ENCODE data around the gene SMTNL2. TPM values are rescaled to one million over a fixed set of nuclear protein-coding genes. Genes with fewer than 3 reads are reported as not detected.

The SMTNL2 gene
- polyA plus RNA-seq, 1 of the 3 experiments (the other 2 are of a cell fraction): not detected

- peaks cover 18% of the 10 kb centered on the region for H3K79me2 ChIP-seq (ENCODE audit: insufficient read depth)
- TF ChIP-seq GATA2 (CRISPR knock-in tag; IDR thresholded peaks at IDR 0.05): no peak
- TF ChIP-seq FOXJ3 (CRISPR knock-in tag; IDR thresholded peaks at IDR 0.05): no peak
- TF ChIP-seq YY1 (IDR thresholded peaks at IDR 0.05; ENCODE audit: low read depth): no peak
- peak; percentile 6; the same call in 1 of the 2 replicates for TF ChIP-seq NFIC (IDR thresholded peaks at IDR 0.05; ENCODE audit: borderline replicate concordance)
- TF ChIP-seq CHD2 (IDR thresholded peaks at IDR 0.05; ENCODE audit: low read length, partially characterized antibody): no peak
- no peaks in the 10 kb centered on the region for H3K9me2 ChIP-seq
- H3K4me1 ChIP-seq (ENCODE audit: control insufficient read depth in 1 of 2, insufficient read depth in 2 of 2, low read depth in 1 of 2, low read length in 1 of 2): peaks cover 4 to 5% of the 10 kb centered on the region in 2 experiments; a peak in 1 of 4 replicates
- no peak overlapping the region for H3K27ac ChIP-seq (ENCODE audit: low read depth in 2 of 2, low read length in 1 of 2)
- no peaks in the 10 kb centered on the region for H3K9me3 ChIP-seq
- H3K36me3 ChIP-seq (replicated peaks in 1 of 2; ENCODE audit: control insufficient read depth in 1 of 2, insufficient read depth in 2 of 2, low read length in 1 of 2): peaks cover 26 to 81% of the 10 kb centered on the region in 2 experiments
- CTCF ChIA-PET: interaction anchor here (1.0 to 3.5 kb wide), 4 partner anchors 8 to 19 kb away, joined by 3 to 11 read pairs (median 4); no protein-coding TSS in a partner anchor
- POLR2A ChIA-PET: interaction anchor here (0.8 to 1.5 kb wide), 2 partner anchors 11 to 15 kb away, joined by 3 to 5 read pairs; no protein-coding TSS in a partner anchor
- 87% methylated on average over 18 of the region's 24 CpGs for WGBS (ENCODE audit: low lambda C conversion rate)
- no peak overlapping the region for H2AFZ ChIP-seq (ENCODE audit: low read depth)
- no peak for DNase-seq
- no peak overlapping the region for H3K9ac ChIP-seq
- no peak overlapping the region for H3K4me2 ChIP-seq
- H3K27me3 ChIP-seq (ENCODE audit: insufficient read depth): no peaks in the 10 kb centered on the region
- H3K4me3 ChIP-seq (ENCODE audit: low read depth in 2 of 2, low read length in 1 of 2): no peak overlapping the region
- peaks cover under 1% of the 10 kb centered on the region for H3F3A ChIP-seq (replicated peaks; ENCODE audit: insufficient read depth)
- no peaks in the 10 kb centered on the region for H4K20me1 ChIP-seq (ENCODE audit: insufficient read depth)
These were observed 35.4 kb upstream of the SMTNL2 start for GRCh38 chr17:4548721-4549531.

GRCh38 chr17:4549781-4550533, 34.4 kb upstream of the SMTNL2 start:
- peaks cover 3% of the 10 kb centered on the region for H3F3A ChIP-seq (replicated peaks; ENCODE audit: insufficient read depth)
- H2AFZ ChIP-seq (ENCODE audit: low read depth): no peak overlapping the region
- peaks cover 26 to 76% of the 10 kb centered on the region in 2 experiments for H3K36me3 ChIP-seq (replicated peaks in 1 of 2; ENCODE audit: control insufficient read depth in 1 of 2, insufficient read depth in 2 of 2, low read length in 1 of 2)
- H3K9me2 ChIP-seq: no peaks in the 10 kb centered on the region
- H3K79me2 ChIP-seq (ENCODE audit: insufficient read depth): peaks cover 29% of the 10 kb centered on the region
- no peak overlapping the region for H3K4me2 ChIP-seq
- no peaks in the 10 kb centered on the region for H4K20me1 ChIP-seq (ENCODE audit: insufficient read depth)
- ChIA-PET POLR2A (interaction anchor here (0.8 kb wide), 1 partner anchor 16 kb away, joined by 3 read pairs; no protein-coding TSS in a partner anchor), CTCF (interaction anchor here (0.8 to 3.5 kb wide), 6 partner anchors 9 to 128 kb away, joined by 3 to 11 read pairs (median 4); no protein-coding TSS in a partner anchor)
- DNase-seq: no peak
- no peak overlapping the region for H3K27ac ChIP-seq (ENCODE audit: low read depth in 2 of 2, low read length in 1 of 2)
- TF ChIP-seq SMC3 (IDR thresholded peaks at IDR 0.05; ENCODE audit: low read depth, low read length) (no peak), ELF1 (IDR thresholded peaks at IDR 0.05) (no peak), MEF2A (IDR thresholded peaks at IDR 0.05; ENCODE audit: borderline replicate concordance, low read depth) (no peak), FOSL2 (IDR thresholded peaks at IDR 0.05; ENCODE audit: borderline replicate concordance, low read depth) (no peak), EZH2phosphoT487 (IDR thresholded peaks at IDR 0.05; ENCODE audit: borderline replicate concordance, low read depth) (no peak), USF2 (IDR thresholded peaks at IDR 0.05; ENCODE audit: borderline replicate concordance, low read depth, low read length) (no peak), TEAD4 (IDR thresholded peaks at IDR 0.05; ENCODE audit: borderline replicate concordance, insufficient read depth) (no peak), SIN3A (IDR thresholded peaks at IDR 0.05; ENCODE audit: borderline replicate concordance, low read depth, low read length) (no peak), NFIC (IDR thresholded peaks at IDR 0.05; ENCODE audit: borderline replicate concordance) (no peak), RFX5 (IDR thresholded peaks at IDR 0.05; ENCODE audit: low read length) (no peak), POLR2AphosphoS5 (IDR thresholded peaks at IDR 0.05; ENCODE audit: low read depth, low read length) (no peak), RCOR1 (IDR thresholded peaks at IDR 0.05; ENCODE audit: low read length) (no peak), CHD2 (IDR thresholded peaks at IDR 0.05; ENCODE audit: low read length, partially characterized antibody) (no peak), EP300 (IDR thresholded peaks at IDR 0.05; ENCODE audit: borderline replicate concordance in 1 of 2, low read depth in 1 of 2, low read length in 1 of 2) (no peak), GABPA (IDR thresholded peaks at IDR 0.05; ENCODE audit: low read depth) (no peak), PBX3 (IDR thresholded peaks at IDR 0.05) (no peak), RAD21 (IDR thresholded peaks at IDR 0.05; ENCODE audit: low read length) (no peak), MAX (IDR thresholded peaks at IDR 0.05; ENCODE audit: low read depth) (no peak)
- H3K4me3 ChIP-seq (ENCODE audit: low read depth in 2 of 2, low read length in 1 of 2): no peak overlapping the region
- H3K4me1 ChIP-seq (ENCODE audit: control insufficient read depth in 1 of 2, insufficient read depth in 2 of 2, low read depth in 1 of 2, low read length in 1 of 2): peaks cover 7 to 11% of the 10 kb centered on the region in 2 experiments; a peak in 1 of 4 replicates
- H3K9ac ChIP-seq: no peak overlapping the region
- H3K9me3 ChIP-seq: no peaks in the 10 kb centered on the region
- WGBS (ENCODE audit: low lambda C conversion rate): 90% methylated on average over 19 of the region's 25 CpGs
- no peaks in the 10 kb centered on the region for H3K27me3 ChIP-seq (ENCODE audit: insufficient read depth)

Measured in SK-N-SH (cell line).